ENCODE measurements around the gene FASTK. TPM values are rescaled to one million over a fixed set of nuclear protein-coding genes. Genes with fewer than 3 reads are reported as not detected.

The FASTK gene
- total RNA-seq, 1 donor from 2014 or later, result 75.7 TPM

GRCh38 chr7:151088856-151089699 is 8.5 kb upstream of the FASTK start:
- H3K27ac ChIP-seq (replicated peaks), result peak overlapping the region; percentile 88
- TF ChIP-seq CTCF (IDR thresholded peaks at IDR 0.05; ENCODE audit: borderline replicate concordance), result no peak
- no peaks in the 10 kb centered on the region for H3K36me3 ChIP-seq
- H3K27me3 ChIP-seq (ENCODE audit: low read depth), result no peaks in the 10 kb centered on the region
- peak; percentile 69 for DNase-seq
- intact Hi-C loops (cut with micrococcal nuclease), result no loop called here
- H3K4me3 ChIP-seq, result peak overlapping the region; percentile 90
- peaks cover 72% of the 10 kb centered on the region for H3K4me1 ChIP-seq
- no peaks in the 10 kb centered on the region for H3K9me3 ChIP-seq (replicated peaks)

- no peak for TF ChIP-seq CTCF (IDR thresholded peaks at IDR 0.05; ENCODE audit: borderline replicate concordance)
- Histone ChIP-seq H3K36me3 (no peaks in the 10 kb centered on the region), H3K9me3 (replicated peaks) (no peaks in the 10 kb centered on the region), H3K27ac (replicated peaks) (peak overlapping the region; percentile 88), H3K4me1 (peaks cover 79% of the 10 kb centered on the region), H3K27me3 (ENCODE audit: low read depth) (no peaks in the 10 kb centered on the region), H3K4me3 (peak overlapping the region; percentile 90)
- intact Hi-C loops (cut with micrococcal nuclease), result no loop called here
- DNase-seq, result no peak
Observed at GRCh38 chr7:151088019-151088855, 7.6 kb upstream of the FASTK start.

GRCh38 chr7:151087245-151088018 is 6.8 kb upstream of the FASTK start:
- H3K27ac ChIP-seq (replicated peaks), result peak overlapping the region; percentile 88
- peak; percentile 58 for TF ChIP-seq CTCF (IDR thresholded peaks at IDR 0.05; ENCODE audit: borderline replicate concordance)
- intact Hi-C loops (cut with micrococcal nuclease), result no loop called here
- H3K9me3 ChIP-seq (replicated peaks), result no peaks in the 10 kb centered on the region
- DNase-seq, result peak; percentile 72
- peak overlapping the region; percentile 90 for H3K4me3 ChIP-seq
- H3K27me3 ChIP-seq (ENCODE audit: low read depth), result no peaks in the 10 kb centered on the region
- no peaks in the 10 kb centered on the region for H3K36me3 ChIP-seq
- H3K4me1 ChIP-seq, result peaks cover 84% of the 10 kb centered on the region

- no peak for TF ChIP-seq CTCF (IDR thresholded peaks at IDR 0.05; ENCODE audit: borderline replicate concordance)
- no peaks in the 10 kb centered on the region for H3K9me3 ChIP-seq (replicated peaks)
- H3K36me3 ChIP-seq, result no peaks in the 10 kb centered on the region
- no peaks in the 10 kb centered on the region for H3K27me3 ChIP-seq (ENCODE audit: low read depth)
- peaks cover 84% of the 10 kb centered on the region for H3K4me1 ChIP-seq
- intact Hi-C loops (cut with micrococcal nuclease), result no loop called here
- peak overlapping the region; percentile 90 for H3K4me3 ChIP-seq
- H3K27ac ChIP-seq (replicated peaks), result peak overlapping the region; percentile 88
- DNase-seq, result no peak
Observed at GRCh38 chr7:151086802-151087244, 6.2 kb upstream of the FASTK start.

Measured in left ventricle myocardium inferior (tissue), 1 donor.